ENCODE results near the gene PLVAP.

PLVAP gene

DNA sequence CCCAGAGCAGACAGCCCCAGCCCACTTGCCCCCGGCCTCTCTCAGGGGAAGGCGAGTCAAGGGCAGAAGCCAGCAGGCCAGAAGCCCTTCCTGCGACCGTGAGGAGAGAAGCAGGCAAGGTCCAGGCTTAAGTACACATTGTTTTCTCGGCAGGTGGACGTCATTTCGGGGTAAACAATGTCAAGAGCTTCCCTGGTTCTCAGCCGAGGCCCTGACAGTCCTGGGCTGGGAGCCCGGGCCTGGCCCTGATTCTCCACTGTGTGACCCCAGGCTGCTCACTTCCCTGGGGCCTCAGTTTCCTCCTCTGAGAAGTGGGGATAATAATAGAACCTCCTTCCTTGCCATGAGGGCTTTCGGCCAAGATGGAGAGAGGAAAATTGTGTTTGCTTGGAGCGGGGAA lies 19.4 kb downstream of the PLVAP start:
- Mint-ChIP-seq H3K36me3 (ENCODE audit: low read depth) (no peaks in the 10 kb centered on the region), H3K9me3 (no peaks in the 10 kb centered on the region), H3K4me1 (ENCODE audit: low read depth) (peaks cover 7% of the 10 kb centered on the region), H3K27ac (no peak overlapping the region), H3K27me3 (peaks cover 18% of the 10 kb centered on the region), H3K4me3 (no peak overlapping the region)
- intact Hi-C loops (cut with micrococcal nuclease) = no loop called here

DNA sequence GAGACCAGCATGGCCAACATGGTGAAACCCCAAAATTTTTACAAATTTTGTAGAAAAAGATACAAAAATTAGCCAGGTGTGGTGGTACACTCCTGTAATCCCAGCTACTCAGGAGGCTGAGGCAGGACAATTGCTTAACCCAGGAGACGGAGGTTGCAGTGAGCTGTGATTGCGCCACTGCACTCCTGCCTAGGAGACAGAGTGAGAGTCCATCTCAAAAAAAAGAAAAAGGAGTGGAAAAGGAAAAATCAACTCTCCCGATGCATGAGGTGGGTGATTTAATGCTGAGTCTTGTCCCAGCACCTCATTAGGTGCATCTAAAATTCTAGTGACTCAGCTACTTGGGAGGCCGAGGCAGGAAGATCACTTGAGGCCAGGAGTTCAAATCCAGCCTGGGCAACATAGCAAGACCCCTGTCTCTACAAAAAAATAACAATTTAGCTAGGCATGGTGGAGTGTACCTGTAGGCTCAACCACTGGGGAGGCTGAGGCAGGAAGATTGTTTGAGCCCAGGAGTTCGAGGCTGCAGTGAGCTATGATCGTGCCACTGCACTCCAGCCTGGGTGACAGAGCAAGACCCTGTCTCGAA lies 20.0 kb downstream of the PLVAP start:
- Mint-ChIP-seq H3K36me3 (ENCODE audit: low read depth) (no peaks in the 10 kb centered on the region), H3K27me3 (peaks cover 14% of the 10 kb centered on the region), H3K4me3 (no peak overlapping the region), H3K27ac (no peak overlapping the region), H3K4me1 (ENCODE audit: low read depth) (peaks cover 8% of the 10 kb centered on the region), H3K9me3 (no peaks in the 10 kb centered on the region)
- intact Hi-C loops (cut with micrococcal nuclease) = no loop called here

GRCh38 chr19:17353386-17353785 lies 23.8 kb downstream of the PLVAP start:
- Mint-ChIP-seq H3K36me3 (ENCODE audit: low read depth) (no peaks in the 10 kb centered on the region), H3K27ac (no peak overlapping the region), H3K9me3 (no peaks in the 10 kb centered on the region), H3K27me3 (peaks cover 46% of the 10 kb centered on the region), H3K4me3 (no peak overlapping the region), H3K4me1 (ENCODE audit: low read depth) (peaks cover 20% of the 10 kb centered on the region)
- intact Hi-C loops (cut with micrococcal nuclease) = no loop called here

DNA sequence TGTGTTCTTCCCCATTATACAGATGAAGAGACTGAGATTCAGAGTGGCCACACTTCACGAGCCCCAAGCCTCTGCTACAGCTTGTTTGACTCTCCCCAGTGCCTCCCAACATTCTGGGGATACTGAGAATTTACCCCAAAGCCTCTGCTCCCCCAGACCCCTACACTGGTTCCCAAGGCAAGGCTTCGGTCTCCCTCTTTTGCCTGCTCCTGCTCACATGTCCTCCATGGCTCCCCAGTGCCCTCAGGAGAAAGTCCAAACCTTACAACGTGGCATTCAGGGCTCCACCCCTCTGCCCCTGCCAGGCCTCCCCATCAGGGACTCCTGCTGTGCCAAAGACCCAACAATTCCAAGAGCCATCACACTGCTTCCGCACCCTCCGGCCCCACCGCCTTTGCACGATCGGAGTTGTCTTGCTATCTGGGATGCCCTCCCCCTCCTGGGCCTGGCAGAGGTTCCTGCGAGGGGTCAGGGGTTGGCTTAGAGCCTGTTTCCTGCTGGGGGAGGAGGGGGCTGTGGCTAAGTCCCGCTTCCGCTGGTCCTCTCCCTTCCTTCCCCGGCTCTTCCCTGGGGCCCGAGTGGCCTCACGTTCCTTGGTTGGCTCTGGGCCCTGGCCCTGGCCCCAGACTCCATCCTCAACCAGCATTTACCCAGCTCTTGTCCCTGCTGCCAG lies 24.4 kb downstream of the PLVAP start:
- Mint-ChIP-seq H3K27ac (no peak overlapping the region), H3K27me3 (peaks cover 50% of the 10 kb centered on the region), H3K36me3 (ENCODE audit: low read depth) (no peaks in the 10 kb centered on the region), H3K9me3 (no peaks in the 10 kb centered on the region), H3K4me3 (no peak overlapping the region), H3K4me1 (ENCODE audit: low read depth) (peaks cover 24% of the 10 kb centered on the region)
- intact Hi-C loops (cut with micrococcal nuclease) = no loop called here

- peaks cover 32% of the 10 kb centered on the region for H3K4me1 Mint-ChIP-seq (ENCODE audit: low read depth)
- no peak overlapping the region for H3K4me3 Mint-ChIP-seq
- peaks cover 56% of the 10 kb centered on the region for H3K27me3 Mint-ChIP-seq
- H3K36me3 Mint-ChIP-seq (ENCODE audit: low read depth) = no peaks in the 10 kb centered on the region
- H3K27ac Mint-ChIP-seq = no peak overlapping the region
- intact Hi-C loops (cut with micrococcal nuclease) = no loop called here
- no peaks in the 10 kb centered on the region for H3K9me3 Mint-ChIP-seq
Measured at GRCh38 chr19:17351815-17352435, 25.2 kb downstream of the PLVAP start.

DNA sequence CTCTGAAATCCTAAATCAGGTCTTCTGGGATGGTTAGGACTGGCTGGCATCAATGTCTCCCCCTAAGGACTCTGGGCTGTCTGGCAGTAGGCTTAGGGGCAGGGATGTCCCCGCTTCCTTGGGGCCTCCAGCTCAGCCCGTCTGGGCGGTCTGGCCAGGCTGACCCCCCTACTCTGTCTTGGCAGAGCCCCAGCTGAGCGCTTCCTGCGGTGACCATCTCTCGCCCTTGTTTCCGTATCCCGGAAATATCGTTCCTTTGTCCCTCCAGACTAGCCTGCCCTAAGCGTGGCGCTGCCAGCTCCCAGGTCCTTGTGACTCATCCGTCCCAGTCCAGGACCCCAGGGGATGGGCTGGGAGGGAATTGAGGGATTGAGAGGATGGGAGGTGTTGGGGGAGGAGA lies 28.4 kb downstream of the PLVAP start:
- Mint-ChIP-seq H3K27ac (no peak overlapping the region), H3K9me3 (no peaks in the 10 kb centered on the region), H3K4me1 (ENCODE audit: low read depth) (peaks cover 43% of the 10 kb centered on the region), H3K27me3 (peaks cover 58% of the 10 kb centered on the region), H3K4me3 (no peak overlapping the region), H3K36me3 (ENCODE audit: low read depth) (no peaks in the 10 kb centered on the region)
- intact Hi-C loops (cut with micrococcal nuclease) = loop anchor here (5.0 kb wide), 1 partner anchor 119 kb away; no protein-coding TSS in a partner anchor

DNA sequence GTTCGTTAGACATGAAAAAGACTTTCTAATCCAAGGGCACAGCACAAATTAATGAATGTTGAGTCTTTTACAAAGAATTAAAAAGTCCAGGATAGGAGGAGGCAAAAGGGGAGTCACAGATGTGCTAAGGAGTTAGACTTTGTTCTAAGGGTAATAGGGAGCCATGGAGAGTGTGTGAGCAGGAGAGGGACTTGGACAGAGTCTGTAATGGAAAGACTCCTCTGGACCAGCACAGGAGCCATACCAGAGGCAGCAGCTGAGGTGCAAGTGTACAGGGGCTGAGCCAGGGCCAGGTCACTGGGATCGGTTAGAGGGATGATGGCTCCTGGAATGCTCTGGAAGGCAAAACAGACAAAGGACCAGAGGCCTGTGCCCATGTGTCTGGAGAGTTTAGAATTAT lies 29.3 kb downstream of the PLVAP start:
- Mint-ChIP-seq H3K27me3 (peaks cover 50% of the 10 kb centered on the region), H3K36me3 (ENCODE audit: low read depth) (peaks cover 2% of the 10 kb centered on the region), H3K4me1 (ENCODE audit: low read depth) (peaks cover 37% of the 10 kb centered on the region), H3K9me3 (no peaks in the 10 kb centered on the region), H3K27ac (peak overlapping the region; percentile 21), H3K4me3 (no peak overlapping the region)
- intact Hi-C loops (cut with micrococcal nuclease) = loop anchor here (5.0 kb wide), 1 partner anchor 119 kb away; no protein-coding TSS in a partner anchor

GRCh38 chr19:17347361-17347760 lies 29.8 kb downstream of the PLVAP start:
- Mint-ChIP-seq H3K27me3 (peaks cover 48% of the 10 kb centered on the region), H3K36me3 (ENCODE audit: low read depth) (peaks cover 7% of the 10 kb centered on the region), H3K9me3 (no peaks in the 10 kb centered on the region), H3K27ac (peak overlapping the region; percentile 21), H3K4me1 (ENCODE audit: low read depth) (peaks cover 34% of the 10 kb centered on the region), H3K4me3 (no peak overlapping the region)
- intact Hi-C loops (cut with micrococcal nuclease) = loop anchor here (5.0 kb wide), 1 partner anchor 120 kb away; no protein-coding TSS in a partner anchor

DNA sequence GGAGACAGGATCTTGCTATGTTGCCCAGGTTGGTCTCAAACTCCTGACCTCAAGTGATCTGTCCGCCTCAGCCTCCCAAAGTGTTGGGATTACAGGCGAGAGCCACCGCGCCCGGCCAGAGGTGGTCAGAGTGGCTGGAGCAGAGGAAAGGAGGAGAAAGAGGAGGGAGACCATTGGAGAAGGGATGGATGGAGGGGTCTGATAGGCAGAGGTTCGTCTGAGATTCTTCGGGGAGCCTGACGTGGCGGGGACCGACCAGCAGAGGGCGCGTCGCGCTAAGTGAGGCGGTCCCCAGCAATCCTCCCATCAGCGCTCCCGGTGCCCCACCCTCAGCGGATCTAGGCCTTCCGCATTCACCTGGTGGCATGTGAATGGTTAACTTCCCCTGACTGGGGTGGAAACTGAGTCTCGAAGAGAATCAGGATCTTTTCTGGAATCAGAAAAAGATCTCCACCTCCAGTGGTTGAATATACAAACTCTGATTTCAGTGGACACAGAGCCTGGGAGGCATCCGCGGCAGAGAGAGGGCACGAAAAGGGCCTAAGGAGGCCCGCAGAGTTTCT lies 31.0 kb downstream of the PLVAP start:
- Mint-ChIP-seq H3K27ac (no peak overlapping the region), H3K9me3 (no peaks in the 10 kb centered on the region), H3K4me1 (ENCODE audit: low read depth) (peaks cover 27% of the 10 kb centered on the region), H3K36me3 (ENCODE audit: low read depth) (peaks cover 19% of the 10 kb centered on the region), H3K4me3 (no peak overlapping the region), H3K27me3 (peaks cover 39% of the 10 kb centered on the region)
- intact Hi-C loops (cut with micrococcal nuclease) = loop anchor here (1.0 to 5.0 kb wide), 2 partner anchors 40 to 121 kb away; no protein-coding TSS in a partner anchor

DNA sequence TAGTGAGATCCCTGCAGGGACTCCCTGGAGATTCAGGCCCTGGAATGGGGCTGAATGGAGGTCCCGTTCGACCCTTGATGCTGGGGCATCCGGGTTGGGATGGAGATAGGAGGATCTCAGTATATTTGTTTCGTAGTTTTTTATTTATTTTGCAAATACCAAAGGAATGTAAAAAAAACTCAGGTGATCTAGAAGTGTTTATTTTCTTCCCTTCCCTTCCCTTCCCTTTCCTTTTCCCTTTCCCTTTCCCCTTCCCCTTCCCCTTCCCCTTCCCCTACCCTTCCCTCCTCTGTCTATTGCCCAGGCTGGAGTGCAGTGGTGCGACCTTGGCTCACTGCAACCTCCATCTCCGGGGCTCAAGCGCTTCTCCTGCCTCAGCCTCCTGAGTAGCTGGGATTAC lies 35.3 kb downstream of the PLVAP start:
- peaks cover 58% of the 10 kb centered on the region for H3K36me3 Mint-ChIP-seq (ENCODE audit: low read depth)
- peaks cover 40% of the 10 kb centered on the region for H3K4me1 Mint-ChIP-seq (ENCODE audit: low read depth)
- H3K27me3 Mint-ChIP-seq = peaks cover 3% of the 10 kb centered on the region
- intact Hi-C loops (cut with micrococcal nuclease) = no loop called here
- H3K27ac Mint-ChIP-seq = no peak overlapping the region
- no peak overlapping the region for H3K4me3 Mint-ChIP-seq
- H3K9me3 Mint-ChIP-seq = no peaks in the 10 kb centered on the region

DNA sequence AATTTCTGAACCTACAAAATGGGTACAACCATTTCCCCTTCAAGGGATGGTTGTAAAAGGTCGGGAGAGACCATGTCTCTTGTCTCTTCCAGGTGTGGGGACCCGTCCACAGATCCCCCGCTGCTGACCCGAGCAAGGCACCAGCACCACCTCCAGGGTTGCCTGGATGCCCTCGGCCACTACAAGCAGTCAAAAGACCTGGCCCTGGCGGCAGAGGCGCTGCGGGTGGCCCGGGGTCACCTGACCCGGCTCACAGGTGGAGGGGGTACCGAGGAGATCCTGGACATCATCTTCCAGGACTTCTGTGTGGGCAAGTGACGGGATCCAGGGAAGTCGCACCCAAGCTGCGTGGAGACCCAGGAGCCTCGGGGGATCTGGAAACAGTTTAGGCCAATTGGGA lies 35.8 kb downstream of the PLVAP start:
- Mint-ChIP-seq H3K4me1 (ENCODE audit: low read depth) (peaks cover 41% of the 10 kb centered on the region), H3K9me3 (no peaks in the 10 kb centered on the region), H3K4me3 (no peak overlapping the region), H3K27me3 (peaks cover 2% of the 10 kb centered on the region), H3K27ac (no peak overlapping the region), H3K36me3 (ENCODE audit: low read depth) (peaks cover 63% of the 10 kb centered on the region)
- intact Hi-C loops (cut with micrococcal nuclease) = no loop called here

- H3K27ac Mint-ChIP-seq = no peak overlapping the region
- peaks cover 64% of the 10 kb centered on the region for H3K36me3 Mint-ChIP-seq (ENCODE audit: low read depth)
Measured at GRCh38 chr19:17340871-17341357, 36.2 kb downstream of the PLVAP start.

DNA sequence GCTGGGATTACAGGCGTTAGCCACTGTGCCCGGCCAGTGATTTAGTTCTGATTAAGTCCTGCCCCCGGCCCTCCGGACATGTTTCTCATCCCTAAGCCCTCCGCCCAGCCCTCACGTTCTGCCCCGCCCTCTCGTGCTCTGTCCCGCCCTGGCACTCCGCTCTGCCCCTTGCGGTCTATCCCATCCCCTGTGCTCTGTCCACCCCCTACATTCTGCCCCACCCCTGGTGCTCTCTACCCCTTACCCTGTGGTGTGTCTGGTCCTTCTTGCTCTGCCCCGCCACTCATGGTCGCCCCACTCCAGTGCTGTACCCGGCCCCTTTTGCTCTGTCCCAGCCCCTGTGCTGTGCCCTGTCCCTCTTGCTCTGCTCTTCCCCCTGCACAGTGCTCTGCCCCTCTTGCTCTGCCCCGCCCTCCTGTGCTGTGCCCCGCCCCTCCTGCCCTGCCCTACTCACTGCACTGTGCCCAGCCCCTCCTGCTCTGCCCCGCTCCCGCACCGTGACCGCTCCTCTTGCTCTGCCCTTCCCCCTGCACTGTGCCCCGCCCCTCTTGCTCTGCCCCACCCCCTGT lies 36.8 kb downstream of the PLVAP start:
- intact Hi-C loops (cut with micrococcal nuclease) = no loop called here
- no peak overlapping the region for H3K27ac Mint-ChIP-seq
- H3K4me3 Mint-ChIP-seq = no peak overlapping the region
- peaks cover 64% of the 10 kb centered on the region for H3K36me3 Mint-ChIP-seq (ENCODE audit: low read depth)
- H3K27me3 Mint-ChIP-seq = no peaks in the 10 kb centered on the region
- H3K9me3 Mint-ChIP-seq = no peaks in the 10 kb centered on the region
- H3K4me1 Mint-ChIP-seq (ENCODE audit: low read depth) = peaks cover 40% of the 10 kb centered on the region

More at GRCh38 chr19:17340871-17341357, 36.2 kb downstream of the PLVAP start:
- Mint-ChIP-seq H3K27me3 (no peaks in the 10 kb centered on the region), H3K4me3 (no peak overlapping the region), H3K4me1 (ENCODE audit: low read depth) (peaks cover 41% of the 10 kb centered on the region), H3K9me3 (no peaks in the 10 kb centered on the region)
- intact Hi-C loops (cut with micrococcal nuclease) = no loop called here

Measured in dendritic cell treated with granulocyte-macrophage colony-stimulating factor and Interleukin-4, amounts not matched to agents 40 ng/mL and 50 ng/mL, for 4 days (primary cell).